ENCODE results near the gene VCAN.

DNA sequence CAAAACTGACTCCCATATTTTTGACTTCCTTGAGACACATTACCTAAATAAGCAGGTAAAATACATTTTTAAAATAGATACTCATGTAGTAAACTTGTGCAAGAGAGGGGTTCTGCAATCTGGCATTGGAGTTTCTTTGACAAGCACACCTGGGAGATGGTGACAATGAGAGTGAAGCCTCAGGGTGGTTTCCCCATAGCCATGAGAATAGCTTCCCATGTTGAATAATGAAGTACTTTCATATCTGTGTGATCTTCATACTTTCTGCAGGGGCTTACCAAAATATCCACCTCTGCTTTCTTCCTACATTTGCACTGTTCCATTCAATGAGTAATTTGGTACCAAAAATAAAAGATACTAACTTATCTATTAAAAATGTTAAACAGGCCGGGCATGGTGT lies 44.7 kb upstream of the VCAN start:
- TF ChIP-seq, protein P1, sequence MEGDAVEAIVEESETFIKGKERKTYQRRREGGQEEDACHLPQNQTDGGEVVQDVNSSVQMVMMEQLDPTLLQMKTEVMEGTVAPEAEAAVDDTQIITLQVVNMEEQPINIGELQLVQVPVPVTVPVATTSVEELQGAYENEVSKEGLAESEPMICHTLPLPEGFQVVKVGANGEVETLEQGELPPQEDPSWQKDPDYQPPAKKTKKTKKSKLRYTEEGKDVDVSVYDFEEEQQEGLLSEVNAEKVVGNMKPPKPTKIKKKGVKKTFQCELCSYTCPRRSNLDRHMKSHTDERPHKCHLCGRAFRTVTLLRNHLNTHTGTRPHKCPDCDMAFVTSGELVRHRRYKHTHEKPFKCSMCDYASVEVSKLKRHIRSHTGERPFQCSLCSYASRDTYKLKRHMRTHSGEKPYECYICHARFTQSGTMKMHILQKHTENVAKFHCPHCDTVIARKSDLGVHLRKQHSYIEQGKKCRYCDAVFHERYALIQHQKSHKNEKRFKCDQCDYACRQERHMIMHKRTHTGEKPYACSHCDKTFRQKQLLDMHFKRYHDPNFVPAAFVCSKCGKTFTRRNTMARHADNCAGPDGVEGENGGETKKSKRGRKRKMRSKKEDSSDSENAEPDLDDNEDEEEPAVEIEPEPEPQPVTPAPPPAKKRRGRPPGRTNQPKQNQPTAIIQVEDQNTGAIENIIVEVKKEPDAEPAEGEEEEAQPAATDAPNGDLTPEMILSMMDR (IDR thresholded peaks at IDR 0.05), result no peak
- TF ChIP-seq EP300 (IDR thresholded peaks at IDR 0.05) (no peak), POLR2A (IDR thresholded peaks at IDR 0.05) (no peak)
